HG03378 (cell line): ENCODE measurements around the gene TMEM88.

Experiments used
- ATAC-seq: cut with Tn5 transposase; IDR thresholded peaks from one replicate; pipeline ENCODE4 v1.9.1; 2021; ENCODE audit warnings: mild to moderate bottlenecking, moderate library complexity; ENCODE audit not compliant: unreplicated experiment

Gene TMEM88

DNA sequence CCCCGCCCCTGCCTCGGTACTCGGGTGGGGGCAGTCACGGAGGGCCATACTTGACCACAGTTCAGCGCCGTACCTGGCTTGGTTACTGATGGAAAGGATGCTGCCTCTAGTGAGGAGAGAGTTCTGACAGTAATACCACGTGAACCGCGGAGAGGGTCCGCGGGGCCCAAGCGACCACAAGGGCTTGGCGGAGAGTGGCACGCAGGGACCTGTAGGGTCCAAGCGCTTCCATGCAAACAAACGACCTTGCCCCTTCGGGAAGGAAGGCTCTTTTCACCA is 11.7 kb upstream of the TMEM88 start:
- peak; percentile 5 for ATAC-seq

DNA sequence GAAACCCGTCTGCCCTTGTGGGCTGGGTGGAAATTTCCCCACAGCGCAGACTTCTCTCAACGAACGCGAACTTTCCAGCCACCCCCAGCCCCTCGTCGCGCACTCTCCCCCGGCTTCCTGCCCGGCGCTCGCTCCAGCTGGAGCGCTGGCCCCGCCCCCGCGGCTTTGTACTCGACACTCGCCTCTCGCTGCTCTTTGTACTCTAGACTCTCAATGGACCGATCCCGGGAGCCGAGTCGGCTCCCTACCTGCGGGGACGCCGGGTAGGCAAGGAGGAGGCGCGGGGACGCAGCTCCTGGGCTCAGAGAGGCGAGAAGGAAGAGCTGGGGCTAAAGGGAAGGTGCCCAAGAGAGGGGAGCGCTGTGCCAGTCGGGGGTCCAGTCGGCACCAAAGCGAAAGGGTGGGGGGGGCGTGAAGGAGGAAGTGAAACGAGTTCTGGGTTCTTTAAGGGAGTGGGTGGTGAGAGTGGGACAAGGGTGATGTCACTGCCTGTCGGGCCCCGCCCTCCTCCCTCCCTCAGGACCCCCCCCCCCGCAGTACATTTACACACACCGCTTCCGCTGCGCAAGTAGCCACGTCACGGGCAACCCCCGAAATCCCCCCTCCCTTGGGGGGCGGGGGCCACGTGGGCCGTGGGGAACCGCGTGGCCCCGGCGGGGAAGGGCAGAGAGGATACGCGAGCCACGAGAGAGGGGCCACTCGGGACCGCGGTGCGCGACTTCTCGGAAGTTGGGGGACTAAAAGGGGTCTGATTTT is 11.2 kb upstream of the TMEM88 start:
- ATAC-seq, result peak; percentile 27

GRCh38 chr17:7844292-7845154 is 10.3 kb upstream of the TMEM88 start:
- peak; percentile 38 for ATAC-seq

DNA sequence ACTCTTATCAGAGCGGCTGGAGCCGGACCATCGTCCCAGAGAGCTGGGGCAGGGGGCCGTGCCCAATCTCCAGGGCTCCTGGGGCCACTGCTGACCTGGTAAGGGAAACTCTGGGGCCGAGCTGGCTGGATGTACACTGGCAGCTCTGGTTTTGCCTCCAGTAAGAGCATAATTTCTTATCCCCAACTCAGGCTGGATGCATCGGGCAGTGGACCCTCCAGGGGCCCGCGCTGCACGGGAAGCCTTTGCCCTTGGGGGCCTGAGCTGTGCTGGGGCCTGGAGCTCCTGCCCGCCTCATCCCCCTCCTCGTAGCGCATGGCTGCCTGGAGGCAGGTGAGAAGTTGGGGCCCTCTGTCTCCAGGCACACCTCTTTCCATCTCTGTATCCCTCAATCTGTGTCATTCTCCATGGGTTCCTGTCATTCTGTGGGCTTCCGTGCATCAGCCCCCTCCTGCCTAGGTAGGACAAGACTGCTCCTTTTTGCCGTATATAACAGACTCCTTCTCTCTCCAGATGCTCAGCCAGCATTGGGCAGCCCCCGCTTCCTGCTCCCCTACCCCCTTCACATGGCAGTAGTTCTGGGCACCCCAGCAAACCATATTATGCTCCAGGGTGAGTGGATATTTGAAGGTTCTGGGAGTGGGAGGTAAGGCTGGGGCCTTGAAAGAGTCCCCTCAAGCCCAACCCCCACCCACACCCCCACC is 9.4 kb upstream of the TMEM88 start:
- ATAC-seq, result no peak

DNA sequence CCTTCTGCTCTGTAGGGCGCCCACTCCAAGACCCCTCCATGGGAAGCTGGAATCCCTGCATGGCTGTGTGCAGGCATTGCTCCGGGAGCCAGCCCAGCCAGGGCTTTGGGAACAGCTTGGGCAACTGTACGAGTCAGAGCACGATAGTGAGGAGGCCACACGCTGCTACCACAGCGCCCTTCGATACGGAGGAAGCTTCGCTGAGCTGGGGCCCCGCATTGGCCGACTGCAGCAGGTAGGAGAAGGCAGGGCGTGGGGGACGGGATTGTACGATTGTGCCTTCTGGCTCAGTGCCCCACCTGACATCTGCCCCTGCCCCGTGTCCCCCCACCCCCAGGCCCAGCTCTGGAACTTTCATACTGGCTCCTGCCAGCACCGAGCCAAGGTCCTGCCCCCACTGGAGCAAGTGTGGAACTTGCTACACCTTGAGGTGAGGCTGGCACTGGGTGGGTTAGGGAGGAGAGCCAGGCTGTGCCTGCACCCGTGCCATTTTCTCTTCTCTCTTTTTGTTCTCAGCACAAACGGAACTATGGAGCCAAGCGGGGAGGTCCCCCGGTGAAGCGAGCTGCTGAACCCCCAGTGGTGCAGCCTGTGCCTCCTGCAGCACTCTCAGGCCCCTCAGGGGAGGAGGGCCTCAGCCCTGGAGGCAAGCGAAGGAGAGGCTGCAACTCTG is 8.7 kb upstream of the TMEM88 start:
- no peak for ATAC-seq

GRCh38 chr17:7846765-7847661 is 7.9 kb upstream of the TMEM88 start:
- no peak for ATAC-seq

GRCh38 chr17:7848131-7848579 is 6.7 kb upstream of the TMEM88 start:
- ATAC-seq, result no peak

- ATAC-seq, result no peak
These were observed 6.1 kb upstream of the TMEM88 start for GRCh38 chr17:7848739-7849129.

DNA sequence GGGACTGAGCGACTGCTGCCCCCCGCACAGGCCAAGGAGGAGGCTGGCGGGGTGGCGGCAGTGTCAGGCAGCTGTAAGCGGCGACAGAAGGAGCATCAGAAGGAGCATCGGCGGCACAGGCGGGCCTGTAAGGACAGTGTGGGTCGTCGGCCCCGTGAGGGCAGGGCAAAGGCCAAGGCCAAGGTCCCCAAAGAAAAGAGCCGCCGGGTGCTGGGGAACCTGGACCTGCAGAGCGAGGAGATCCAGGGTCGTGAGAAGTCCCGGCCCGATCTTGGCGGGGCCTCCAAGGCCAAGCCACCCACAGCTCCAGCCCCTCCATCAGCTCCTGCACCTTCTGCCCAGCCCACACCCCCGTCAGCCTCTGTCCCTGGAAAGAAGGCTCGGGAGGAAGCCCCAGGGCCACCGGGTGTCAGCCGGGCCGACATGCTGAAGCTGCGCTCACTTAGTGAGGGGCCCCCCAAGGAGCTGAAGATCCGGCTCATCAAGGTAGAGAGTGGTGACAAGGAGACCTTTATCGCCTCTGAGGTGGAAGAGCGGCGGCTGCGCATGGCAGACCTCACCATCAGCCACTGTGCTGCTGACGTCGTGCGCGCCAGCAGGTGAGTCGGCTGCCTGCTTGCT is 5.6 kb upstream of the TMEM88 start:
- no peak for ATAC-seq

GRCh38 chr17:7849751-7850504 is 4.9 kb upstream of the TMEM88 start:
- no peak for ATAC-seq

GRCh38 chr17:7850701-7851437 is 4.0 kb upstream of the TMEM88 start:
- ATAC-seq, result no peak

DNA sequence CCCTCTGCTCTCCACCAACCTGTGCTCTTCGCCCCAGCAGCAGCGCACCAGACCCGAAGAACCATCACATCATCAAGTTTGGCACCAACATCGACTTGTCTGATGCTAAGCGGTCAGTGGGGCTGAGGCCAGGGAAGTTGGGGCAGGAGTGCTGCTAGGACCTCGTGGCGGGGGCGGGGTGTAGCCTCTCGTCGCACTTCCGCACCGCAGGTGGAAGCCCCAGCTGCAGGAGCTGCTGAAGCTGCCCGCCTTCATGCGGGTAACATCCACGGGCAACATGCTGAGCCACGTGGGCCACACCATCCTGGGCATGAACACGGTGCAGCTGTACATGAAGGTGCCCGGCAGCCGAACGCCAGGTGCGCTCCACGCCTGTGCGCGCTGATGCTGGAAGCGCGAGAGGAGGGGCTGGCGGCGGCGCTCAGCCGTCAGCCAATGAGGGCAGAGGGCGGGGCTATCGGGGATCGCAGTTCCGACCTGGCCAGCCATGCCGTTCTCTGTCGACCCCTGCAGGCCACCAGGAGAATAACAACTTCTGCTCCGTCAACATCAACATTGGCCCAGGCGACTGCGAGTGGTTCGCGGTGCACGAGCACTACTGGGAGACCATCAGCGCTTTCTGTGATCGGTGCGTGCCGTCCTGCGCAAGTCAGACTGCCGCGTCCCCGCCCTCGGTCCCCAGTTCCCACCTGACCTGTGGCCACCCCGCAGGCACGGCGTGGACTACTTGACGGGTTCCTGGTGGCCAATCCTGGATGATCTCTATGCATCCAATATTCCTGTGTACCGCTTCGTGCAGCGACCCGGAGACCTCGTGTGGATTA is 3.2 kb upstream of the TMEM88 start:
- ATAC-seq, result peak; percentile 59

DNA sequence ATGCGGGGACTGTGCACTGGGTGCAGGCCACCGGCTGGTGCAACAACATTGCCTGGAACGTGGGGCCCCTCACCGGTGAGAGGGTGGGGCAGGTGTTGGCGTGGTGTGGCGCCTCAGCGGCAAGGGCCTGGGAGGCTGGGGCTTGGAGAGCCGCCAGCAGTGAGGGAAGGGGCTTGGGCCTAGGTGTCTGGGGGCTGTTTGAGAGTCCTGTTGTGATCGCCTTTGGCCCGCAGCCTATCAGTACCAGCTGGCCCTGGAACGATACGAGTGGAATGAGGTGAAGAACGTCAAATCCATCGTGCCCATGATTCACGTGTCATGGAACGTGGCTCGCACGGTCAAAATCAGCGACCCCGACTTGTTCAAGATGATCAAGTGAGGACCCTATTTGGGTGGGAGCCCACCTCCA is 2.6 kb upstream of the TMEM88 start:
- no peak for ATAC-seq

- ATAC-seq, result no peak
These were observed 1.8 kb upstream of the TMEM88 start for GRCh38 chr17:7852919-7853690.

- ATAC-seq, result no peak
These were observed 1.2 kb upstream of the TMEM88 start for GRCh38 chr17:7853691-7854038.

DNA sequence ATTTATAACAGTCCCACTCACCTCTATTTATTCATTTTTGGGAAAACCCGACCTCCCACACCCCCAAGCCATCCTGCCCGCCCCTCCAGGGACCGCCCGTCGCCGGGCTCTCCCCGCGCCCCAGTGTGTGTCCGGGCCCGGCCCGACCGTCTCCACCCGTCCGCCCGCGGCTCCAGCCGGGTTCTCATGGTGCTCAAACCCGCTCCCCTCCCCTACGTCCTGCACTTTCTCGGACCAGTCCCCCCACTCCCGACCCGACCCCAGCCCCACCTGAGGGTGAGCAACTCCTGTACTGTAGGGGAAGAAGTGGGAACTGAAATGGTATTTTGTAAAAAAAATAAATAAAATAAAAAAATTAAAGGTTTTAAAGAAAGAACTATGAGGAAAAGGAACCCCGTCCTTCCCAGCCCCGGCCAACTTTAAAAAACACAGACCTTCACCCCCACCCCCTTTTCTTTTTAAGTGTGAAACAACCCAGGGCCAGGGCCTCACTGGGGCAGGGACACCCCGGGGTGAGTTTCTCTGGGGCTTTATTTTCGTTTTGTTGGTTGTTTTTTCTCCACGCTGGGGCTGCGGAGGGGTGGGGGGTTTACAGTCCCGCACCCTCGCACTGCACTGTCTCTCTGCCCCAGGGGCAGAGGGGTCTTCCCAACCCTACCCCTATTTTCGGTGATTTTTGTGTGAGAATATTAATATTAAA is 638 bp upstream of the TMEM88 start:
- no peak for ATAC-seq
